H9 (cell line): ENCODE results near the gene ZDHHC19. TPM values are rescaled to one million over a fixed set of nuclear protein-coding genes. Genes with fewer than 3 reads are reported as not detected.

Experiments used
- DNase-seq: peaks from one replicate; pipeline ENCODE4 v3.0.0-alpha.2; 2017
- H2AFZ ChIP-seq: one replicate; pipeline ENCODE4 v1.6.1; 2013; ENCODE audit warnings: mild to moderate bottlenecking, low read length, control low read depth, moderate library complexity
- H2AK5ac ChIP-seq: 2 replicates; pipeline ENCODE4 v1.6.1; 2013; ENCODE audit warnings: low read length, control low read depth, mixed read lengths; ENCODE audit not compliant: insufficient read length
- H2BK120ac ChIP-seq: one replicate; pipeline ENCODE4 v1.6.1; 2013; ENCODE audit warnings: low read depth, mild to moderate bottlenecking, low read length, control low read depth, inconsistent platforms; ENCODE audit not compliant: poor library complexity, severe bottlenecking
- H2BK12ac ChIP-seq: 2 replicates; pipeline ENCODE4 v1.6.1; 2013; ENCODE audit warnings: low read length, control low read depth, mixed read lengths, low read depth; ENCODE audit not compliant: insufficient read length
- H2BK15ac ChIP-seq: 2 replicates; pipeline ENCODE4 v1.6.1; 2013; ENCODE audit warnings: low read depth, low read length, control low read depth
- H2BK20ac ChIP-seq: one replicate; pipeline ENCODE4 v1.6.1; 2013; ENCODE audit warnings: low read depth, mild to moderate bottlenecking, low read length, control low read depth, inconsistent platforms; ENCODE audit not compliant: poor library complexity, severe bottlenecking
- H2BK5ac ChIP-seq: 2 replicates; pipeline ENCODE4 v1.6.1; 2013; ENCODE audit warnings: low read length, control low read depth, mixed read lengths; ENCODE audit not compliant: insufficient read length
- H3K14ac ChIP-seq: 2 replicates; pipeline ENCODE4 v1.6.1; 2013; ENCODE audit warnings: low read length, control low read depth; ENCODE audit not compliant: insufficient read depth
- H3K18ac ChIP-seq: 2 replicates; pipeline ENCODE4 v1.6.1; 2013; ENCODE audit warnings: low read depth, mild to moderate bottlenecking, mixed read lengths, low read length, control low read depth; ENCODE audit not compliant: insufficient read length
- H3K23ac ChIP-seq: 2 replicates; pipeline ENCODE4 v1.6.1; 2013; ENCODE audit warnings: low read length, control low read depth, mixed read lengths, low read depth; ENCODE audit not compliant: insufficient read length
- H3K23me2 ChIP-seq: 2 replicates; pipeline ENCODE4 v1.6.1; 2013; ENCODE audit warnings: low read depth, mild to moderate bottlenecking, mixed read lengths, low read length, control low read depth; ENCODE audit not compliant: insufficient read length, poor library complexity, severe bottlenecking
- H3K27ac ChIP-seq: 2 replicates; pipeline ENCODE4 v1.5.1; 2013; ENCODE audit warnings: low read length, control low read depth, mixed read lengths, low read depth; ENCODE audit not compliant: insufficient read length
- H3K27me3 ChIP-seq: 2 replicates; pipeline ENCODE4 v1.6.1; 2013; ENCODE audit warnings: low read length, control low read depth, inconsistent platforms; ENCODE audit not compliant: insufficient read depth
- H3K4ac ChIP-seq: 2 replicates; pipeline ENCODE4 v1.6.1; 2013; ENCODE audit warnings: low read depth, mild to moderate bottlenecking, control low read depth, inconsistent platforms, low read length, moderate library complexity
- H3K4me1 ChIP-seq: 2 replicates; pipeline ENCODE4 v1.6.1; 2013; ENCODE audit warnings: low read length, control low read depth, inconsistent platforms; ENCODE audit not compliant: insufficient read depth
- H3K4me2 ChIP-seq: 2 replicates; pipeline ENCODE4 v1.6.1; 2013; ENCODE audit warnings: low read length, control low read depth, mixed read lengths; ENCODE audit not compliant: insufficient read length, insufficient read depth
- H3K56ac ChIP-seq: 2 replicates; pipeline ENCODE4 v1.6.1; 2013; ENCODE audit warnings: low read depth, mild to moderate bottlenecking, mixed read lengths, low read length, control low read depth; ENCODE audit not compliant: insufficient read length
- H3K79me1 ChIP-seq: 2 replicates; pipeline ENCODE4 v1.6.1; 2013; ENCODE audit warnings: low read depth, mild to moderate bottlenecking, moderate library complexity, low read length, control low read depth, inconsistent platforms; ENCODE audit not compliant: insufficient read depth, poor library complexity, severe bottlenecking
- H3K79me2 ChIP-seq: 2 replicates; pipeline ENCODE4 v1.6.1; 2013; ENCODE audit warnings: low read length, control low read depth, inconsistent platforms; ENCODE audit not compliant: insufficient read depth
- H3K9ac ChIP-seq: 2 replicates; pipeline ENCODE4 v1.6.1; 2013; ENCODE audit warnings: low read length, control low read depth, mixed read lengths; ENCODE audit not compliant: insufficient read length; ENCODE audit errors: extremely low read depth
- H3K9me3 ChIP-seq: one replicate; pipeline ENCODE4 v1.6.1; 2013; ENCODE audit warnings: low read depth, low read length, inconsistent platforms; ENCODE audit not compliant: control insufficient read depth
- H3T11ph ChIP-seq: one replicate; pipeline ENCODE4 v1.6.1; 2013; ENCODE audit warnings: mild to moderate bottlenecking, low read length, control low read depth, inconsistent platforms
- H4K20me1 ChIP-seq: one replicate; pipeline ENCODE4 v1.6.1; 2013; ENCODE audit not compliant: control insufficient read depth, insufficient read length, insufficient read depth
- H4K5ac ChIP-seq: 2 replicates; pipeline ENCODE4 v1.6.1; 2013; ENCODE audit warnings: low read depth, mild to moderate bottlenecking, mixed read lengths, low read length, control low read depth; ENCODE audit not compliant: insufficient read length
- H4K8ac ChIP-seq: replicated peaks from 2 replicates; pipeline ENCODE4 v1.6.1; 2013; ENCODE audit warnings: low read length, control low read depth, mixed read lengths, low read depth; ENCODE audit not compliant: insufficient read length
- H4K91ac ChIP-seq: 2 replicates; pipeline ENCODE4 v1.6.1; 2013; ENCODE audit warnings: low read depth, mild to moderate bottlenecking, moderate library complexity, mixed read lengths, low read length, control low read depth; ENCODE audit not compliant: insufficient read length
- H3K27ac Mint-ChIP-seq, 3 experiments: 2 replicates in 2 of 3; 3 replicates in 1 of 3; pipeline ENCODE4 v1.8.0; 2020 to 2021; ENCODE audit warnings: mixed read lengths in 3 of 3, mild to moderate bottlenecking in 1 of 3, moderate library complexity in 1 of 3
- H3K27me3 Mint-ChIP-seq: 2 replicates; pipeline ENCODE4 v1.8.0; 2021; ENCODE audit warnings: low read depth, mild to moderate bottlenecking, moderate library complexity, mixed read lengths
- H3K36me3 Mint-ChIP-seq, 3 experiments: 2 replicates in 2 of 3; 3 replicates in 1 of 3; pipeline ENCODE4 v1.8.0; 2020 to 2021; ENCODE audit warnings: low read depth in 3 of 3, mixed read lengths in 3 of 3; ENCODE audit not compliant: insufficient read depth in 1 of 3
- H3K4me1 Mint-ChIP-seq, 2 experiments: 2 replicates each; pipeline ENCODE4 v1.8.0; 2020; ENCODE audit warnings: mixed read lengths in 2 of 2
- H3K4me3 Mint-ChIP-seq, 2 experiments: 2 replicates in 1 of 2; 3 replicates in 1 of 2; pipeline ENCODE4 v1.8.0; 2020 to 2021; ENCODE audit warnings: mild to moderate bottlenecking in 2 of 2, mixed read lengths in 2 of 2, moderate library complexity in 1 of 2
- H3K9me3 Mint-ChIP-seq, 2 experiments: 2 replicates in 1 of 2; 3 replicates in 1 of 2; pipeline ENCODE4 v1.8.0; 2020; ENCODE audit warnings: mild to moderate bottlenecking in 2 of 2, mixed read lengths in 2 of 2, moderate library complexity in 1 of 2
- WGBS: extraction: QIAGEN DNeasy Blood & Tissue Kit; methylation state at CpG from one replicate; pipeline ENCODE4 v1.1.7; 2013; ENCODE audit warnings: missing lambda C conversion rate, low lambda C conversion rate, mixed read lengths; ENCODE audit not compliant: insufficient read length; ENCODE audit errors: extremely low coverage; 5-methylcytosine and 5-hydroxymethylcytosine counted together
- total RNA-seq: library from RNA; stranded (reverse); gene quantifications from 2 replicates; pipeline ENCODE4 v1.2.1, GENCODE V29; 2021
- TF ChIP-seq, protein P1 (sequence below): fragments of 200-600 bp; sonication (generic); conservative IDR thresholded peaks from 3 replicates; pipeline ENCODE4 v1.8.0; 2021; ENCODE audit warnings: antibody characterized with exemption, mild to moderate bottlenecking

The ZDHHC19 gene
- total RNA-seq, 1 experiment from 2014 or later, result 2.2 TPM

DNA sequence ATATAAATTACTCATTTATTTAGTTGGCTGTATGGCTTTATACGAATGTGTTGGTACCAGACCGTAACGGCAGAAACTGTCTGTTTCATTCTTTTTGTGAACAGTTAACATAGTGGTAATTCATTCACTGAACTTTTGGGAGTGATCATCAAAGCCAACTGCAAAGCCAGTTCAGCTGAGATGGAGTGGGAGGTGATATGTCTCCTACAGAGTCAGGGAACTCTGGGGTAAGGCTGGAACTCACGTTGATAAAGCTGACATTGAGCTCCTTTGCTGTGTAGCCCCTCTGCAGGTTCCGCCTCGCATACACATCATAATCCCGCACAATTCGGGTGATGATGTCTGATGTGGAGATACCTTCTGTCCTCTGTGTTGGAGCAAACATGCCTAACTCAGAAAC, 30.5 kb upstream of the ZDHHC19 start:
- no peaks in the 10 kb centered on the region for H3K4me1 ChIP-seq
- no peaks in the 10 kb centered on the region for H3K23me2 ChIP-seq
- H2BK5ac ChIP-seq, result no peak overlapping the region
- Mint-ChIP-seq H3K36me3 (peaks cover 29 to 62% (median 35%) of the 10 kb centered on the region in 3 experiments), H3K27me3 (no peaks in the 10 kb centered on the region), H3K27ac (no peak overlapping the region), H3K9me3 (peaks cover 3 to 5% of the 10 kb centered on the region in 2 experiments; a peak in 2 of 5 replicates), H3K4me3 (no peak overlapping the region), H3K4me1 (peaks cover 0 to 8% of the 10 kb centered on the region in 2 experiments; a peak in 2 of 4 replicates)
- no peaks in the 10 kb centered on the region for H3K79me1 ChIP-seq
- no peak overlapping the region for H3K14ac ChIP-seq
- H2AFZ ChIP-seq, result no peak overlapping the region
- no peak overlapping the region for H4K8ac ChIP-seq
- no peaks in the 10 kb centered on the region for H3K27me3 ChIP-seq
- no peak overlapping the region for H3K4ac ChIP-seq
- H2BK12ac ChIP-seq, result no peak overlapping the region
- TF ChIP-seq, protein P1, sequence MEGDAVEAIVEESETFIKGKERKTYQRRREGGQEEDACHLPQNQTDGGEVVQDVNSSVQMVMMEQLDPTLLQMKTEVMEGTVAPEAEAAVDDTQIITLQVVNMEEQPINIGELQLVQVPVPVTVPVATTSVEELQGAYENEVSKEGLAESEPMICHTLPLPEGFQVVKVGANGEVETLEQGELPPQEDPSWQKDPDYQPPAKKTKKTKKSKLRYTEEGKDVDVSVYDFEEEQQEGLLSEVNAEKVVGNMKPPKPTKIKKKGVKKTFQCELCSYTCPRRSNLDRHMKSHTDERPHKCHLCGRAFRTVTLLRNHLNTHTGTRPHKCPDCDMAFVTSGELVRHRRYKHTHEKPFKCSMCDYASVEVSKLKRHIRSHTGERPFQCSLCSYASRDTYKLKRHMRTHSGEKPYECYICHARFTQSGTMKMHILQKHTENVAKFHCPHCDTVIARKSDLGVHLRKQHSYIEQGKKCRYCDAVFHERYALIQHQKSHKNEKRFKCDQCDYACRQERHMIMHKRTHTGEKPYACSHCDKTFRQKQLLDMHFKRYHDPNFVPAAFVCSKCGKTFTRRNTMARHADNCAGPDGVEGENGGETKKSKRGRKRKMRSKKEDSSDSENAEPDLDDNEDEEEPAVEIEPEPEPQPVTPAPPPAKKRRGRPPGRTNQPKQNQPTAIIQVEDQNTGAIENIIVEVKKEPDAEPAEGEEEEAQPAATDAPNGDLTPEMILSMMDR, result no peak
- H4K20me1 ChIP-seq, result no peaks in the 10 kb centered on the region
- no peak overlapping the region for H2BK15ac ChIP-seq
- H3K27ac ChIP-seq, result no peak overlapping the region
- H4K5ac ChIP-seq, result no peak overlapping the region
- H2AK5ac ChIP-seq, result no peak overlapping the region
- no peak overlapping the region for H2BK120ac ChIP-seq
- no peak overlapping the region for H3K56ac ChIP-seq
- no peak overlapping the region for H2BK20ac ChIP-seq
- H3T11ph ChIP-seq, result no peak overlapping the region
- no peak overlapping the region for H3K4me2 ChIP-seq
- no peak overlapping the region for H3K9ac ChIP-seq
- H3K18ac ChIP-seq, result no peak overlapping the region
- no peak overlapping the region for H3K23ac ChIP-seq
- no peak overlapping the region for H4K91ac ChIP-seq
- no peaks in the 10 kb centered on the region for H3K9me3 ChIP-seq
- no CpG with 5 or more reads among the region's 8 CpGs for WGBS
- H3K79me2 ChIP-seq, result no peaks in the 10 kb centered on the region
- no peak for DNase-seq
